Measurements from ENCODE around the gene CGB8. TPM values are rescaled to one million over a fixed set of nuclear protein-coding genes. Genes with fewer than 3 reads are reported as not detected.

The CGB8 gene
- total and polyA plus RNA-seq, 4 donors = not detected

- no peaks in the 10 kb centered on the region for H3K27me3 ChIP-seq (ENCODE audit: control insufficient read depth in 3 of 3, insufficient read depth in 3 of 3, low read length in 2 of 3)
- no peak overlapping the region for H3K9ac ChIP-seq (ENCODE audit: insufficient read depth in 1 of 2, low read length in 2 of 2)
- no peak for TF ChIP-seq CTCF (IDR thresholded peaks at IDR 0.05; ENCODE audit: control extremely low read depth, extremely low read depth)
- H3K9me3 ChIP-seq (ENCODE audit: control insufficient read depth in 4 of 4, insufficient read depth in 3 of 4, low read length in 3 of 4) = peaks cover 0 to 1% (median 0%) of the 10 kb centered on the region in 4 donors
- H3K4me1 ChIP-seq (ENCODE audit: control insufficient read depth in 5 of 5, insufficient read depth in 5 of 5, low read length in 5 of 5) = peaks cover 0 to under 1% (median 0%) of the 10 kb centered on the region in 5 donors
- no peak overlapping the region for H3K27ac ChIP-seq (ENCODE audit: low read depth in 1 of 2, low read length in 1 of 2)
- DNase-seq (no peak), ATAC-seq (ENCODE audit: insufficient read depth, low FRiP score) (no peak)
- H3K4me3 ChIP-seq = no peak overlapping the region
- 94% methylated on average over 6 of the region's 6 CpGs for WGBS, 2 donors
- peaks cover 17 to 50% (median 36%) of the 10 kb centered on the region in 4 donors for H3K36me3 ChIP-seq (ENCODE audit: control insufficient read depth in 4 of 4, insufficient read depth in 4 of 4, low read length in 4 of 4)
These were observed 43.8 kb upstream of the CGB8 start for GRCh38 chr19:49092686-49093085.

GRCh38 chr19:49091391-49092038 lies 42.6 kb upstream of the CGB8 start:
- 93 to 95% methylated on average over 17 of the region's 17 CpGs for WGBS, 2 donors
- no peak for TF ChIP-seq CTCF (IDR thresholded peaks at IDR 0.05; ENCODE audit: control extremely low read depth, extremely low read depth)
- ATAC-seq (ENCODE audit: insufficient read depth, low FRiP score) = no peak
- no peak overlapping the region for H3K27ac ChIP-seq (ENCODE audit: low read depth in 1 of 2, low read length in 1 of 2)
- H3K4me3 ChIP-seq = no peak overlapping the region
- peaks cover 17 to 46% (median 33%) of the 10 kb centered on the region in 4 donors for H3K36me3 ChIP-seq (ENCODE audit: control insufficient read depth in 4 of 4, insufficient read depth in 4 of 4, low read length in 4 of 4)
- H3K9me3 ChIP-seq (ENCODE audit: control insufficient read depth in 4 of 4, insufficient read depth in 3 of 4, low read length in 3 of 4) = peaks cover 0 to 1% (median 0%) of the 10 kb centered on the region in 4 donors
- no peak overlapping the region for H3K9ac ChIP-seq (ENCODE audit: insufficient read depth in 1 of 2, low read length in 2 of 2)
- no peak for DNase-seq
- peaks cover 0 to 7% (median 4%) of the 10 kb centered on the region in 5 donors for H3K4me1 ChIP-seq (ENCODE audit: control insufficient read depth in 5 of 5, insufficient read depth in 5 of 5, low read length in 5 of 5)
- no peaks in the 10 kb centered on the region for H3K27me3 ChIP-seq (ENCODE audit: control insufficient read depth in 3 of 3, insufficient read depth in 3 of 3, low read length in 2 of 3)

- H3K27ac ChIP-seq (ENCODE audit: low read depth in 1 of 2, low read length in 1 of 2) = no peak overlapping the region
- DNase-seq = no peak
These were observed 37.4 kb upstream of the CGB8 start for GRCh38 chr19:49086296-49086695.

More at GRCh38 chr19:49086296-49086695, 37.4 kb upstream of the CGB8 start:
- Histone ChIP-seq H3K9me3 (ENCODE audit: control insufficient read depth in 4 of 4, insufficient read depth in 3 of 4, low read length in 3 of 4) (peaks cover 0 to 1% (median 0%) of the 10 kb centered on the region in 4 donors), H3K27me3 (ENCODE audit: control insufficient read depth in 3 of 3, insufficient read depth in 3 of 3, low read length in 2 of 3) (no peaks in the 10 kb centered on the region), H3K36me3 (ENCODE audit: control insufficient read depth in 4 of 4, insufficient read depth in 4 of 4, low read length in 4 of 4) (peaks cover 11 to 29% (median 25%) of the 10 kb centered on the region in 4 donors), H3K4me3 (peak overlapping the region; percentile 94), H3K9ac (ENCODE audit: insufficient read depth in 1 of 2, low read length in 2 of 2) (peak overlapping the region; percentile 93 to 97), H3K4me1 (ENCODE audit: control insufficient read depth in 5 of 5, insufficient read depth in 5 of 5, low read length in 5 of 5) (peaks cover 4 to 14% (median 9%) of the 10 kb centered on the region in 5 donors)
- no peak for TF ChIP-seq CTCF (IDR thresholded peaks at IDR 0.05; ENCODE audit: control extremely low read depth, extremely low read depth)
- ATAC-seq (ENCODE audit: insufficient read depth, low FRiP score) = no peak
- WGBS, 2 donors = 44 to 74% methylated on average over 11 of the region's 11 CpGs
